Measurements from ENCODE around the gene ANKRD31.

DNA sequence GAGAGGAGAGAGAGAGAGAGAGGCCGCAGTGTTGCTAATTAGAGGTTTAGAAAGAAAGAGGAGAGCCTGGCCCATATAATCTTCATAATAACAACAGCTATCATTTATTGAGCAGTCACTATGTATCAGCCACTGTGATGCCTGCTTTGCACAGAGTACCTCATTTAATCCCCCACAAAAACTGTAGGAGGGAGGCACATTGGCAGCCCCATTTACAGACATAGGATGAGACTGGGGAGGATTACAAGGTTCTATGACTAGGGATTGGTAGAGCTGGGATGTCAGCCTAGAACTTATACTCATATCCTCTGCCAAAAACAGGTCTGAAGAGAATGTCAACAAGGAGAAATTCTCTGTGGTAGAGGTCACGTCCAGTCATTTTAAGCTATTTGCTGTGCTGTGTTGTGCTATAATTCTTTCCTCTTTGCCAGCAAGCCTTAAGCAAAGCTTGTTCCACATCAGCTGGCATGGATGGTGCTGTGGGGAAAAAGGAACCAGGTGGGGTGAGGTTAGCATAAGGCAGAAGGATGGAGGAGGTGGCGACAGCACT is 177.6 kb downstream of the ANKRD31 start:
- TF ChIP-seq POLR2AphosphoS5 (IDR thresholded peaks at IDR 0.05; ENCODE audit: low read depth, low read length) (no peak), TAF1 (IDR thresholded peaks at IDR 0.05; ENCODE audit: borderline replicate concordance, insufficient read depth, low read length) (no peak), FOXP2 (optimal IDR thresholded peaks at IDR 0.05; ENCODE audit: borderline replicate concordance, extremely low read depth, extremely low read length, insufficient read depth) (no peak)
- TF ChIP-seq, protein P1, sequence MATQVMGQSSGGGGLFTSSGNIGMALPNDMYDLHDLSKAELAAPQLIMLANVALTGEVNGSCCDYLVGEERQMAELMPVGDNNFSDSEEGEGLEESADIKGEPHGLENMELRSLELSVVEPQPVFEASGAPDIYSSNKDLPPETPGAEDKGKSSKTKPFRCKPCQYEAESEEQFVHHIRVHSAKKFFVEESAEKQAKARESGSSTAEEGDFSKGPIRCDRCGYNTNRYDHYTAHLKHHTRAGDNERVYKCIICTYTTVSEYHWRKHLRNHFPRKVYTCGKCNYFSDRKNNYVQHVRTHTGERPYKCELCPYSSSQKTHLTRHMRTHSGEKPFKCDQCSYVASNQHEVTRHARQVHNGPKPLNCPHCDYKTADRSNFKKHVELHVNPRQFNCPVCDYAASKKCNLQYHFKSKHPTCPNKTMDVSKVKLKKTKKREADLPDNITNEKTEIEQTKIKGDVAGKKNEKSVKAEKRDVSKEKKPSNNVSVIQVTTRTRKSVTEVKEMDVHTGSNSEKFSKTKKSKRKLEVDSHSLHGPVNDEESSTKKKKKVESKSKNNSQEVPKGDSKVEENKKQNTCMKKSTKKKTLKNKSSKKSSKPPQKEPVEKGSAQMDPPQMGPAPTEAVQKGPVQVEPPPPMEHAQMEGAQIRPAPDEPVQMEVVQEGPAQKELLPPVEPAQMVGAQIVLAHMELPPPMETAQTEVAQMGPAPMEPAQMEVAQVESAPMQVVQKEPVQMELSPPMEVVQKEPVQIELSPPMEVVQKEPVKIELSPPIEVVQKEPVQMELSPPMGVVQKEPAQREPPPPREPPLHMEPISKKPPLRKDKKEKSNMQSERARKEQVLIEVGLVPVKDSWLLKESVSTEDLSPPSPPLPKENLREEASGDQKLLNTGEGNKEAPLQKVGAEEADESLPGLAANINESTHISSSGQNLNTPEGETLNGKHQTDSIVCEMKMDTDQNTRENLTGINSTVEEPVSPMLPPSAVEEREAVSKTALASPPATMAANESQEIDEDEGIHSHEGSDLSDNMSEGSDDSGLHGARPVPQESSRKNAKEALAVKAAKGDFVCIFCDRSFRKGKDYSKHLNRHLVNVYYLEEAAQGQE (IDR thresholded peaks at IDR 0.05; ENCODE audit: insufficient read depth in 1 of 2, low read depth in 2 of 2, low read length in 2 of 2) = no peak
